HepG2 (cell line): ENCODE data around the gene ARHGAP21. TPM values are rescaled to one million over a fixed set of nuclear protein-coding genes. Genes with fewer than 3 reads are reported as not detected.

Experiments
- ARNTL ChIP-seq: sonication (generic); formaldehyde crosslinking; IDR thresholded peaks from 2 replicates; pipeline ENCODE4 v1.4.0; 2020; ENCODE audit warnings: mild to moderate bottlenecking, missing genetic modification reagents
- BHLHE40 ChIP-seq: IDR thresholded peaks from 2 replicates; pipeline ENCODE4 v1.6.1; 2011; ENCODE audit warnings: low read length, improper control_type of control experiment
- BRD4 ChIP-seq: sonication (generic); formaldehyde crosslinking; IDR thresholded peaks from 2 replicates; pipeline ENCODE4 v1.4.0; 2020; ENCODE audit warnings: missing genetic modification reagents
- CHCHD3 ChIP-seq: sonication (generic); formaldehyde crosslinking; IDR thresholded peaks from 2 replicates; pipeline ENCODE4 v1.8.0; 2022; ENCODE audit warnings: mild to moderate bottlenecking, missing genetic modification reagents, moderate library complexity
- ELF3 ChIP-seq: IDR thresholded peaks from 2 replicates; pipeline ENCODE4 v1.6.1; 2016; ENCODE audit warnings: missing genetic modification reagents, missing compliant biosample characterization
- JARID2 ChIP-seq: sonication (generic); formaldehyde crosslinking; IDR thresholded peaks from 2 replicates; pipeline ENCODE4 v1.8.1; 2023; ENCODE audit warnings: missing genetic modification reagents, inconsistent platforms; ENCODE audit not compliant: insufficient replicate concordance
- JUNB ChIP-seq: sonication (generic); formaldehyde crosslinking; IDR thresholded peaks from 2 replicates; pipeline ENCODE4 v1.8.0; 2022; ENCODE audit warnings: missing genetic modification reagents, mild to moderate bottlenecking, borderline replicate concordance
- MAFF ChIP-seq: IDR thresholded peaks from 2 replicates; pipeline ENCODE4 v1.6.1; 2011; ENCODE audit warnings: low read depth, low read length, improper control_type of control experiment
- NFE2 ChIP-seq: sonication (generic); formaldehyde crosslinking; IDR thresholded peaks from 2 replicates; pipeline ENCODE4 v1.4.0; 2020; ENCODE audit warnings: missing genetic modification reagents
- PITX1 ChIP-seq: sonication (generic); formaldehyde crosslinking; IDR thresholded peaks from 2 replicates; pipeline ENCODE4 v1.5.1; 2020; ENCODE audit warnings: mild to moderate bottlenecking, missing genetic modification reagents
- RFX1 ChIP-seq: fragments of 450-650 bp; IDR thresholded peaks from 2 replicates; pipeline ENCODE4 v1.6.1; 2017
- RORA ChIP-seq: sonication (generic); formaldehyde crosslinking; IDR thresholded peaks from 2 replicates; pipeline ENCODE4 v1.5.0; 2020; ENCODE audit warnings: mild to moderate bottlenecking, missing genetic modification reagents, moderate library complexity
- SMYD3 ChIP-seq: sonication (generic); formaldehyde crosslinking; IDR thresholded peaks from 2 replicates; pipeline ENCODE4 v1.8.1; 2023; ENCODE audit warnings: mild to moderate bottlenecking, missing genetic modification reagents
- SRSF9 ChIP-seq: fragments of 200-400 bp; formaldehyde crosslinking; IDR thresholded peaks from 2 replicates; pipeline ENCODE4 v1.6.1; 2018; ENCODE audit warnings: borderline replicate concordance, mild to moderate bottlenecking, low read depth, low read length; ENCODE audit not compliant: insufficient read depth, poor library complexity, severe bottlenecking
- TCF7 ChIP-seq: sonication (generic); IDR thresholded peaks from 2 replicates; pipeline ENCODE4 v1.6.1; 2016; ENCODE audit warnings: antibody characterized with exemption, low read depth
- ZBED4 ChIP-seq: sonication (generic); formaldehyde crosslinking; IDR thresholded peaks from 2 replicates; pipeline ENCODE4 v1.4.0; 2020; ENCODE audit warnings: missing genetic modification reagents, borderline replicate concordance
- ZFP62 ChIP-seq: sonication (generic); formaldehyde crosslinking; IDR thresholded peaks from 2 replicates; pipeline ENCODE4 v1.4.0; 2020; ENCODE audit warnings: missing genetic modification reagents
- ZNF318 ChIP-seq: sonication (generic); formaldehyde crosslinking; IDR thresholded peaks from 2 replicates; pipeline ENCODE4 v1.4.0; 2020; ENCODE audit warnings: mild to moderate bottlenecking, missing genetic modification reagents
- ZNF724P ChIP-seq: sonication (generic); formaldehyde crosslinking; IDR thresholded peaks from 2 replicates; pipeline ENCODE4 v1.8.0; 2022; ENCODE audit warnings: missing genetic modification reagents, borderline replicate concordance
- polyA plus RNA-seq, 8 experiments: library from polyadenylated mRNA; depleted of rRNA in 3 of 8; stranded (reverse) in 7 of 8; unstranded in 1 of 8; fragments of >200 nt; fragmentation: Illumina TruSeq in 4 of 8; extraction: Trizol in 4 of 8; gene quantifications; 2 replicates each; pipeline versions ENCODE4 v1.2.1 to v1.2.3, GENCODE V29; 2011 to 2016; ENCODE audit warnings: low read depth in 4 of 8, missing spikeins in 1 of 8, mixed read lengths in 1 of 8; ENCODE audit not compliant: insufficient read depth in 1 of 8
- total RNA-seq, 5 experiments: library from RNA; depleted of rRNA; stranded (reverse); fragments of >200 nt; fragmentation: Illumina TruSeq; extraction: Trizol; gene quantifications; 2 replicates each; pipeline ENCODE4 v1.2.3, GENCODE V29; 2016; ENCODE audit warnings: low read depth in 1 of 5

Gene ARHGAP21
- total and polyA plus RNA-seq, 2 of the 13 experiments (the other 11 are each of a cell fraction or from before 2014, with no cell fraction given), result 23.9 to 26.6 TPM

GRCh38 chr10:24680647-24681524 lies 42.8 kb downstream of the ARHGAP21 start (continued):
- TF ChIP-seq RFX1 (no peak), MAFF (no peak), BRD4 (CRISPR knock-in tag) (no peak), SMYD3 (CRISPR knock-in tag) (no peak), JARID2 (CRISPR knock-in tag) (no peak), TCF7 (peak; percentile 72; the same call in 1 of the 2 replicates), CHCHD3 (CRISPR knock-in tag) (no peak), ARNTL (CRISPR knock-in tag) (no peak), JUNB (no peak), ELF3 (CRISPR knock-in tag) (no peak), ZNF724P (CRISPR knock-in tag) (no peak), ZBED4 (CRISPR knock-in tag) (no peak), SRSF9 (no peak), PITX1 (no peak), RORA (CRISPR knock-in tag) (no peak), NFE2 (no peak), ZFP62 (CRISPR knock-in tag) (no peak), ZNF318 (CRISPR knock-in tag) (no peak), BHLHE40 (no peak)
